ENCODE results near the gene PRR14.
"Not testable (repeated sequence)": the region's sequence is repeated elsewhere in the genome, so short reads cannot be mapped to it uniquely, and the experiment has no call there.

Gene PRR14

GRCh38 chr16:30633526-30633925 is 17.2 kb upstream of the PRR14 start:
- no peak for DNase-seq

GRCh38 chr16:30636599-30636998 is 14.2 kb upstream of the PRR14 start:
- DNase-seq, result no peak

GRCh38 chr16:30637139-30637538 is 13.6 kb upstream of the PRR14 start:
- DNase-seq, result not testable (repeated sequence)

GRCh38 chr16:30637944-30638343 is 12.8 kb upstream of the PRR14 start:
- no peak for DNase-seq

GRCh38 chr16:30641378-30641982 is 9.3 kb upstream of the PRR14 start:
- DNase-seq, result no peak

GRCh38 chr16:30644334-30644830 is 6.4 kb upstream of the PRR14 start:
- no peak for DNase-seq

GRCh38 chr16:30645727-30646126 is 5.0 kb upstream of the PRR14 start:
- DNase-seq, result no peak

GRCh38 chr16:30647274-30647571 is 3.5 kb upstream of the PRR14 start:
- DNase-seq, result no peak

- peak; percentile 30 to 40 for DNase-seq
These were observed 913 bp upstream of the PRR14 start for GRCh38 chr16:30649725-30650368.

GRCh38 chr16:30651124-30652004 is 604 bp downstream of the PRR14 start:
- peak; percentile 78 for DNase-seq

- DNase-seq, result no peak
These were observed 1.2 kb downstream of the PRR14 start for GRCh38 chr16:30652005-30652296.

- no peak for DNase-seq
These were observed 2.0 kb downstream of the PRR14 start for GRCh38 chr16:30652718-30653117.

- no peak for DNase-seq
These were observed 4.1 kb downstream of the PRR14 start for GRCh38 chr16:30654856-30655255.

GRCh38 chr16:30655815-30656347 is 5.1 kb downstream of the PRR14 start:
- DNase-seq, result no peak

GRCh38 chr16:30656388-30656787 is 5.6 kb downstream of the PRR14 start:
- no peak for DNase-seq

- DNase-seq, result peak in 1 of 2 donors; percentile 32
These were observed 6.5 kb downstream of the PRR14 start for GRCh38 chr16:30656974-30657865.

- DNase-seq, result peak; percentile 100
These were observed 7.3 kb downstream of the PRR14 start, which contains the start of gene FBRS for GRCh38 chr16:30657866-30658730. Gene FBRS, plus strand, starts transcription at chr16:30658431. Its CDS starts 1,088 bp downstream, at chr16:30659519.

- DNase-seq, result peak in 1 of 2 donors; percentile 95
These were observed 8.2 kb downstream of the PRR14 start for GRCh38 chr16:30658731-30659506.

- peak; percentile 49 to 54 for DNase-seq
These were observed 9.0 kb downstream of the PRR14 start for GRCh38 chr16:30659507-30660423.

All from stimulated activated CD4-positive, alpha-beta T cell treated with anti-CD3 and anti-CD28 coated beads, Interleukin-2, amount 100 ng/mL, for 24 hours (primary cell).